Forelimb muscle (tissue), 1 donor: ENCODE measurements around the gene TAS2R4. TPM values are rescaled to one million over a fixed set of nuclear protein-coding genes. Genes with fewer than 3 reads are reported as not detected.
"Not testable (repeated sequence)": the region's sequence is repeated elsewhere in the genome, so short reads cannot be mapped to it uniquely, and the experiment has no call there.

Experiments used
- DNase-seq: peaks from one replicate; pipeline ENCODE4 v3.0.0-alpha.2; 2013; ENCODE audit warnings: low read depth
- polyA plus RNA-seq: library from polyadenylated mRNA; unstranded; fragments of 120-200 nt; gene quantifications from one replicate; pipeline ENCODE4 v1.2.1, GENCODE V29; 2013; ENCODE audit not compliant: insufficient read length

TAS2R4 gene
- polyA plus RNA-seq: 1.3 TPM

- no peak for DNase-seq
These were observed at the start of gene TAS2R4 for GRCh38 chr7:141776374-141776773. TSS of gene TAS2R4 (plus strand) at chr7:141776674. CDS start at chr7:141778489, 1,815 bp downstream.

GRCh38 chr7:141729020-141729419, 47.5 kb upstream of the TAS2R4 start:
- DNase-seq: no peak

GRCh38 chr7:141731476-141732149, 44.9 kb upstream of the TAS2R4 start:
- DNase-seq: no peak

GRCh38 chr7:141737118-141737835, 39.2 kb upstream of the TAS2R4 start:
- no peak for DNase-seq

GRCh38 chr7:141737836-141738591, 38.5 kb upstream of the TAS2R4 start, which contains the start of gene SSBP1:
TSS of gene SSBP1 (plus strand) at chr7:141738358. CDS start at chr7:141739167, 809 bp downstream.
- DNase-seq: peak; percentile 92

- no peak for DNase-seq
These were observed 37.9 kb upstream of the TAS2R4 start for GRCh38 chr7:141738592-141739013.

GRCh38 chr7:141739250-141739649, 37.2 kb upstream of the TAS2R4 start:
- no peak for DNase-seq

GRCh38 chr7:141742229-141742628, 34.2 kb upstream of the TAS2R4 start:
- no peak for DNase-seq

GRCh38 chr7:141744131-141744530, 32.3 kb upstream of the TAS2R4 start:
- DNase-seq: no peak

- no peak for DNase-seq
These were observed 28.1 kb upstream of the TAS2R4 start for GRCh38 chr7:141748396-141748795.

- DNase-seq: not testable (repeated sequence)
These were observed 24.6 kb upstream of the TAS2R4 start for GRCh38 chr7:141751904-141752303.

GRCh38 chr7:141752634-141753033, 23.8 kb upstream of the TAS2R4 start:
- no peak for DNase-seq

- DNase-seq: no peak
These were observed 21.5 kb upstream of the TAS2R4 start for GRCh38 chr7:141754939-141755338.

- no peak for DNase-seq
These were observed 12.7 kb upstream of the TAS2R4 start, which contains the start of gene TAS2R3 for GRCh38 chr7:141763797-141764196. TSS of gene TAS2R3 (plus strand) at chr7:141764097. CDS start at chr7:141764159, 62 bp downstream.

- not testable (repeated sequence) for DNase-seq
These were observed 6.3 kb upstream of the TAS2R4 start for GRCh38 chr7:141770083-141770583.

GRCh38 chr7:141785706-141786552, 9.5 kb downstream of the TAS2R4 start:
- no peak for DNase-seq

- no peak for DNase-seq
These were observed 11.8 kb downstream of the TAS2R4 start for GRCh38 chr7:141788296-141788695.

GRCh38 chr7:141789917-141790316, 13.4 kb downstream of the TAS2R4 start, which contains the start of gene TAS2R5:
TSS of gene TAS2R5 (plus strand) at chr7:141790217. CDS start at chr7:141790362, 145 bp downstream.
- no peak for DNase-seq

- DNase-seq: no peak
These were observed 16.1 kb downstream of the TAS2R4 start for GRCh38 chr7:141792526-141792925.

- DNase-seq: no peak
These were observed 43.6 kb downstream of the TAS2R4 start for GRCh38 chr7:141820067-141820466.

- DNase-seq: not testable (repeated sequence)
These were observed 46.0 kb downstream of the TAS2R4 start for GRCh38 chr7:141822432-141822831.
